Hematopoietic multipotent progenitor cell treated with erythropoietin and hydrocortisone succinate and interleukin-3 and kit ligand, for 17 days (in vitro differentiated cells): ENCODE results near the gene TRIM17.
"Not testable (repeated sequence)": the region's sequence is repeated elsewhere in the genome, so short reads cannot be mapped to it uniquely, and the experiment has no call there.

Source experiments
- DNase-seq: peaks from one replicate; pipeline ENCODE4 v3.0.0-alpha.2; 2015; ENCODE audit warnings: low spot score

The TRIM17 gene

GRCh38 chr1:228446852-228447251, 30.2 kb upstream of the TRIM17 start:
- DNase-seq: no peak

GRCh38 chr1:228445843-228446650, 29.4 kb upstream of the TRIM17 start:
- no peak for DNase-seq

GRCh38 chr1:228445490-228445842, 28.8 kb upstream of the TRIM17 start:
- DNase-seq: no peak

- no peak for DNase-seq
These were observed 26.7 kb upstream of the TRIM17 start for GRCh38 chr1:228443395-228443794.

GRCh38 chr1:228440761-228441500, 24.3 kb upstream of the TRIM17 start:
- no peak for DNase-seq

- peak; percentile 10 for DNase-seq
These were observed 21.6 kb upstream of the TRIM17 start for GRCh38 chr1:228438266-228438665.

GRCh38 chr1:228437424-228437962, 20.8 kb upstream of the TRIM17 start:
- DNase-seq: no peak

GRCh38 chr1:228434689-228435088, 18.0 kb upstream of the TRIM17 start:
- no peak for DNase-seq

GRCh38 chr1:228433337-228434053, 16.8 kb upstream of the TRIM17 start:
- not testable (repeated sequence) for DNase-seq

- no peak for DNase-seq
These were observed 13.6 kb upstream of the TRIM17 start for GRCh38 chr1:228430243-228430642.

- no peak for DNase-seq
These were observed 13.0 kb upstream of the TRIM17 start for GRCh38 chr1:228429698-228430097.

GRCh38 chr1:228429007-228429406, 12.3 kb upstream of the TRIM17 start:
- no peak for DNase-seq

- DNase-seq: no peak
These were observed 11.8 kb upstream of the TRIM17 start for GRCh38 chr1:228428412-228428811.

GRCh38 chr1:228426518-228427175, 10.0 kb upstream of the TRIM17 start:
- no peak for DNase-seq

GRCh38 chr1:228424685-228425660, 8.3 kb upstream of the TRIM17 start:
- no peak for DNase-seq

GRCh38 chr1:228423404-228424053, 6.9 kb upstream of the TRIM17 start:
- no peak for DNase-seq

- no peak for DNase-seq
These were observed 4.5 kb upstream of the TRIM17 start for GRCh38 chr1:228420968-228421826.

- DNase-seq: no peak
These were observed 982 bp upstream of the TRIM17 start for GRCh38 chr1:228417483-228418203.

GRCh38 chr1:228417061-228417460, 400 bp upstream of the TRIM17 start:
- DNase-seq: no peak
